ENCODE measurements around the gene USP4. TPM values are rescaled to one million over a fixed set of nuclear protein-coding genes. Genes with fewer than 3 reads are reported as not detected.

Gene USP4
- total RNA-seq, 1 experiment from 2014 or later = 32.8 TPM

DNA sequence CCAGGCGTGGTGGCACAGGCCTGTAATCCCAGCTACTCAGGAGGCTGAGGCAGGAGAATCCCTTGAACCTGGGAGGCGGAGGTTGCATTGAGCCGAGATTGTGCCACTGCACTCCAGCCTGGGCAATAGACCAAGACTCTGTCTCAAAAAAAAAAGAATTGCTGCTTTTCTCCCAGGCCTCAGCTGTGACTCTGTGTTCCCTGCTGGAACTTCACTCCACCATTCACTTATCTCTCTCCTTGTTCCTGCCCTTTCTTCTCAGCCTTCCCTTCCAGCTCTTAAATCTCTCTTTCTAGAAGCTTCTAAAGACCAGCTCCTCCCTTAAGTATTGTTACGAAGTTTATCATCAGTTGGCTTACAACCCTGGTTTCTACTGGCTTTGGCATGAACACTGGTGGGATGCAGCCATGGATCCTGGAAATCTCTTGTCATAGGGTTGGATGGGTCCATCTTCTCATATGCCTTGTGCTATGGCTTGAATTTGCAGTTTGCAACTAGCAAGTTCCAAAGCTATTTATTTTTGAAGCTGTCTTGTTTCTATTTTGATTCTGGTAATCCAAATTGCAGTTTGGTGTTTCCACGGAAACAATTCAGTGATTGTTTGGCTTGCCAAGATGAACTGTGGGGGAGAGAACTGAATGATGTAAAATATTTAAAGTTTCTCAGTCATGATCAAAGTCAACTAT, 73.3 kb downstream of the USP4 start:
- Histone ChIP-seq H3K27me3 (replicated peaks; ENCODE audit: insufficient read depth, low read depth, low read length, poor library complexity) (no peaks in the 10 kb centered on the region), H3K4me3 (ENCODE audit: low read depth, low read length, poor library complexity, severe bottlenecking) (no peak overlapping the region), H3K27ac (ENCODE audit: low read depth, low read length, poor library complexity, severe bottlenecking) (no peak overlapping the region), H3K36me3 (ENCODE audit: insufficient read depth, low read length, poor library complexity, severe bottlenecking) (no peaks in the 10 kb centered on the region), H3K4me1 (ENCODE audit: insufficient read depth, low read length, poor library complexity, severe bottlenecking) (no peaks in the 10 kb centered on the region), H3K9me3 (ENCODE audit: low read depth, low read length, poor library complexity, severe bottlenecking) (no peaks in the 10 kb centered on the region)
- intact Hi-C loops (cut with micrococcal nuclease; ENCODE audit: unreplicated experiment) = no loop called here
- no peak for TF ChIP-seq EZH2 (IDR thresholded peaks at IDR 0.05; ENCODE audit: borderline replicate concordance, low read depth, low read length, poor library complexity, severe bottlenecking)
- TF ChIP-seq, protein P1, sequence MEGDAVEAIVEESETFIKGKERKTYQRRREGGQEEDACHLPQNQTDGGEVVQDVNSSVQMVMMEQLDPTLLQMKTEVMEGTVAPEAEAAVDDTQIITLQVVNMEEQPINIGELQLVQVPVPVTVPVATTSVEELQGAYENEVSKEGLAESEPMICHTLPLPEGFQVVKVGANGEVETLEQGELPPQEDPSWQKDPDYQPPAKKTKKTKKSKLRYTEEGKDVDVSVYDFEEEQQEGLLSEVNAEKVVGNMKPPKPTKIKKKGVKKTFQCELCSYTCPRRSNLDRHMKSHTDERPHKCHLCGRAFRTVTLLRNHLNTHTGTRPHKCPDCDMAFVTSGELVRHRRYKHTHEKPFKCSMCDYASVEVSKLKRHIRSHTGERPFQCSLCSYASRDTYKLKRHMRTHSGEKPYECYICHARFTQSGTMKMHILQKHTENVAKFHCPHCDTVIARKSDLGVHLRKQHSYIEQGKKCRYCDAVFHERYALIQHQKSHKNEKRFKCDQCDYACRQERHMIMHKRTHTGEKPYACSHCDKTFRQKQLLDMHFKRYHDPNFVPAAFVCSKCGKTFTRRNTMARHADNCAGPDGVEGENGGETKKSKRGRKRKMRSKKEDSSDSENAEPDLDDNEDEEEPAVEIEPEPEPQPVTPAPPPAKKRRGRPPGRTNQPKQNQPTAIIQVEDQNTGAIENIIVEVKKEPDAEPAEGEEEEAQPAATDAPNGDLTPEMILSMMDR (conservative IDR thresholded peaks at IDR 0.05; ENCODE audit: low read depth, low read length) = no peak
- no TSS peak for BruUV-seq (replicated peaks)
- no peak for DNase-seq (ENCODE audit: low spot score)
- ChIA-PET POLR2A (ENCODE audit: low non-redundant PET) (no interaction called here), CTCF (interaction anchor here (0.8 kb wide), 1 partner anchor 95 kb away, joined by 3 read pairs; the partner anchor contains the start of gene KLHDC8B)

DNA sequence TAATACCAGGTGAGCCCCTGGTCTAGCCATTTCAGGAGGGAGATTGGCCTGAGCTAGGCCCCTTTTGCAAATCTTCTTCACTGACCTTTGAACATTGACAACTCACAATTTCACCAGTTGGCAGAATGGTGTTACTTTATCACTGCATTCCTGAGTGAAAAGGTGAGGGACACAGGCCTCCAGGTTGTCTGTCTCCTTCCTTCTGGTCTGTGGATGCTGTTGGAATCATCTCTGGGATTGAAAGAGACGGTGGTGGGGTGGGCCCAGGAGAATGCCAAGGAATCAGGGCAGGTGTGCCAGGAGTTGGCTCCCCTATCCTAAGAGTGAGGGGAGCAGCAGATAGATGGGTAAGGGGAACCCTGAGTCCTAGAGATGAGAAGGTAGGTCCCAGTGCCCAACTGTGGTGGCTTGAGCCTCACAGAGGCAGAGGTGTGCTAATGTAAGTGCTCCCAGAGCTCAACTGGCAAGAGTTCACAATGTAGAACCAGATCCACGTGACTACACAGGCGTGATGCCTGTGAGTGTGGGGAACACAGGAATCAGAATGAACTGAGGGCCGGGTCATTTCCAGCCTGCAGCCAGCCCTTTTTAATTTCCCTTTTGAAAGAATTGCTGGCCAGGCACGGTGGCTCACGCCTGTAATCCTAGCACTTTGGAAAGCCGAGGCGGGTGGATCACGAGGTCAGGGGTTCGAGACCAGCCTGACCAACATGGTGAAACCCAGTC, 74.0 kb downstream of the USP4 start:
- Histone ChIP-seq H3K4me1 (ENCODE audit: insufficient read depth, low read length, poor library complexity, severe bottlenecking) (no peaks in the 10 kb centered on the region), H3K9me3 (ENCODE audit: low read depth, low read length, poor library complexity, severe bottlenecking) (no peaks in the 10 kb centered on the region), H3K36me3 (ENCODE audit: insufficient read depth, low read length, poor library complexity, severe bottlenecking) (no peaks in the 10 kb centered on the region), H3K27me3 (replicated peaks; ENCODE audit: insufficient read depth, low read depth, low read length, poor library complexity) (no peaks in the 10 kb centered on the region), H3K27ac (ENCODE audit: low read depth, low read length, poor library complexity, severe bottlenecking) (no peak overlapping the region), H3K4me3 (ENCODE audit: low read depth, low read length, poor library complexity, severe bottlenecking) (no peak overlapping the region)
- DNase-seq (ENCODE audit: low spot score) = no peak
- intact Hi-C loops (cut with micrococcal nuclease; ENCODE audit: unreplicated experiment) = no loop called here
- no TSS peak for BruUV-seq (replicated peaks)
- ChIA-PET POLR2A (ENCODE audit: low non-redundant PET) (no interaction called here), CTCF (no interaction called here)
- no peak for TF ChIP-seq EZH2 (IDR thresholded peaks at IDR 0.05; ENCODE audit: borderline replicate concordance, low read depth, low read length, poor library complexity, severe bottlenecking)
- TF ChIP-seq, protein P1 (conservative IDR thresholded peaks at IDR 0.05; ENCODE audit: low read depth, low read length) = no peak

DNA sequence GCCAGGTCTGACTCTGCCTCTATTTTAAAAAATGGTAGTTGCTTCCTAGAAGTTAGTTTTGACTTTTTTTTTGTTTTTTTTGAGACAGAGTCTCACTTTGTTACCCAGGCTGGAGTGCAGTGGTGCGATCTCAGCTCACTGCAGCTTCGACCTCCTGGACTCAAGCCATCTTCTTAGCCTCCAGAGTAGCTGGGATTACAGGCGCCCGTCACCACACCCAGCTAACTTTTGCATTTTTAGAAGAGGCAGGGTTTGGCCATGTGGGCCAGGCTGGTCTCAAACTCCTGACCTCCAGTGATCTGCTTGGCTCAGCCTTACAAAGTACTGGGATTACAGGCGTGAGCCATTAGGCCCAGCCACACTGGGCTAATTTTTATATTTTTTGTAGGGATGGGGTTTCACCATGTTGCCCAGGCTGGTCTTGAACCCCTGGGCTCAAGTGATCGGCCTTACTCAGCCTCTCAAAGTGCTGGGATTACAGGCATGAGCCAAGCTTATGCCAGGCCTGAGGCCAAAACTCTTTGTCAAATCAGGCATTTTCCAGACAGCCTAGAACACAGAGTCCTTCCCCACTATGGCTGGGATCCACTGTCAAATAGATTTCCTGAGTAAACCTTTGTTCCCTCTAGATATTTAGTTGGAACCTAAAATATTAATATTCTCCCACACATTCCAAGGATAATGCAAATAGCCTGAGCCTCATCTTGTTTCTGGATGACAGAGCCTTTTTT, 76.5 kb downstream of the USP4 start:
- Histone ChIP-seq H3K4me3 (ENCODE audit: low read depth, low read length, poor library complexity, severe bottlenecking) (no peak overlapping the region), H3K27ac (ENCODE audit: low read depth, low read length, poor library complexity, severe bottlenecking) (no peak overlapping the region), H3K36me3 (ENCODE audit: insufficient read depth, low read length, poor library complexity, severe bottlenecking) (no peaks in the 10 kb centered on the region), H3K9me3 (ENCODE audit: low read depth, low read length, poor library complexity, severe bottlenecking) (no peaks in the 10 kb centered on the region), H3K4me1 (ENCODE audit: insufficient read depth, low read length, poor library complexity, severe bottlenecking) (no peaks in the 10 kb centered on the region), H3K27me3 (replicated peaks; ENCODE audit: insufficient read depth, low read depth, low read length, poor library complexity) (no peaks in the 10 kb centered on the region)
- intact Hi-C loops (cut with micrococcal nuclease; ENCODE audit: unreplicated experiment) = no loop called here
- TF ChIP-seq EZH2 (IDR thresholded peaks at IDR 0.05; ENCODE audit: borderline replicate concordance, low read depth, low read length, poor library complexity, severe bottlenecking) = no peak
- TF ChIP-seq, protein P1 (conservative IDR thresholded peaks at IDR 0.05; ENCODE audit: low read depth, low read length) = no peak
- DNase-seq (ENCODE audit: low spot score) = no peak
- POLR2A ChIA-PET (ENCODE audit: low non-redundant PET) = no interaction called here
- BruUV-seq (replicated peaks) = no TSS peak
- CTCF ChIA-PET = no interaction called here

Measured in A673 (cell line).